Heart left ventricle (tissue), 13 donors: ENCODE data around the gene GTSE1.

ENCODE experiments used
- CTCF ChIP-seq, 12 donors: fragments of 200-600 bp; sonication (generic) in 4 of 12; IDR thresholded peaks; one replicate each; pipeline versions ENCODE4 v1.5.0 to v1.8.0; 2018 to 2022; ENCODE audit warnings: antibody characterized with exemption in 12 of 12, mild to moderate bottlenecking in 5 of 12
- POLR2A ChIP-seq, 2 donors: fragments of 450-650 bp; IDR thresholded peaks; one replicate each; pipeline ENCODE4 v1.6.1; 2017; ENCODE audit warnings: antibody characterized with exemption in 2 of 2, mild to moderate bottlenecking in 2 of 2, moderate library complexity in 2 of 2
- donor health status: ischemic (EF 13 %, LVEDD 7.1; RV severe dilation, severe dysfunction).
- donor health status: DM: no; HTN: yes; CAD: no.
- donor health status: DM: no; HTN: no; CAD: no.
- donor health status: ischemic (EF 25% LVEDD 6.9; RV normal size, moderate dysfunction).
- donor health status: ischemic (EF 25% LVEDD 5.7; RV mildly dilated, moderate dysfunction).
- donor health status: ischemic (EF 35%, LVEDD 5.7; RV mildly dilated, moderate dysfunction).
- donor health status: nonischemic (EF 11% LVEDD 7.7; RV severe dilation, severe dysfunction).
- donor health status: DM: yes; HTN: yes; CAD: no.
- donor health status: PGD.
- donor health status: ischemic (EF 29% LVEDD 5.4; RV normal size, mild dysfunction).
- donor health status: nonischemic (EF 23%, LVEDD 6.1; RV moderate dilation, normal function).

DNA sequence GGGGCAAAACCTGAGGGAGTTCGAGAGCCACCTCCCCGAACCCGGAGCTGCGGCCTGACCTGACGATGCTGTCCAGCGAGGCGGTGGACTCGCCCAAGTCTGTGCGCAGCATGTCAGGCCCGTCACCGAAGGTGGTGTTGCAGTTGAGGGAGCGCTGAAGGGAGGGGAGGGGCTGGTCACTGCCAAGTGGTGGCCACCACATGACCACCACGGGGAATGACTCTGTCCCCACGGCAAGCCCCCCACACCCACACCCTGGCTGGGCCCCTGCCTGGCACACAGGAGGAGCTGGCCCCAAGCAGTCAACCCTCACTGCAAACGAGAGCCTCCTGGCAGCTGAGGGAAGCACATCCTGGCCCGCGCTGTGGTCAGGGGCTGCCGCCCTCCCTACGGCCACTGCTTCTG lies 69.7 kb downstream of the GTSE1 start:
- TF ChIP-seq CTCF (IDR thresholded peaks at IDR 0.05) (no peak), POLR2A (IDR thresholded peaks at IDR 0.05) (no peak)
